ENCODE results near the gene ABCC8.
A peak's percentile ranks its signal among the peaks of the same experiment; 100 is the strongest.

The ABCC8 gene

DNA sequence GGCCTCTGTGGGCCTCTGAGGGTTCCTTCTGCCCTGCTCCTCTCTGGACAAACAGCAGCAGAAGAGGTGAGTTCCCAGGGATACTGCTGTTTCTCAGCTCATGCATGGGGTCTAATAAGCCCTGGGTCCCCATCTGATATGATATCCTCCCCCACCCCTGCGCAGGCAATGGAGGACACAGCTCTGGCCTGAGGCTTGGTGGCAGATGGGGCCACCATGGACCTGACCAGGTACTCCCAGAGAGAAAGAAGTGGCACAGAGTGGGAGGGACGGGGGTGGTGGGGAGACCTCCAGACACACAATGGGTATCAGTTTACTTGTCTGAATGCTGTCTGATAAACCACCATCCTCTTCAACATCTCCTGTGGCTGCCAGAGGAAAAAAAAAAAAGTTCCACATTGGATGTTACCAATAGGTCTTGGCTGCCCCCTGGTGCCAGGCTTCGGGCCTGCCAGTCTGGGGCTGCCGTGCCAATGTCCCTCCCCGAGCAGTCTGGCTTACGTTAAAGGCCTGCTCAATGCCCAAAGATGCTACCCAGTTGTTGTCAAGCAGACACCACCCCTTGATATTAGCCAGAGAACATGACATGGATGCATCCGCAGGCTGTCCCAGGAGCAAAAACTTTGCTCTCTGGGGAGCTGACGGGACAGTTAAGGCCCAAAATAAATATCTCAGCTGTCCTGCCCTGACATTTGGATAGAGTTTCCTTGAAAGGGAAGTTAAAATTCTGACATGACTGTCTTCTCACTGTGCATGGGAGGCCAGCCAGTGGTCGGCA, 27.9 kb upstream of the ABCC8 start:
- DNase-seq, result peak; percentile 73

DNA sequence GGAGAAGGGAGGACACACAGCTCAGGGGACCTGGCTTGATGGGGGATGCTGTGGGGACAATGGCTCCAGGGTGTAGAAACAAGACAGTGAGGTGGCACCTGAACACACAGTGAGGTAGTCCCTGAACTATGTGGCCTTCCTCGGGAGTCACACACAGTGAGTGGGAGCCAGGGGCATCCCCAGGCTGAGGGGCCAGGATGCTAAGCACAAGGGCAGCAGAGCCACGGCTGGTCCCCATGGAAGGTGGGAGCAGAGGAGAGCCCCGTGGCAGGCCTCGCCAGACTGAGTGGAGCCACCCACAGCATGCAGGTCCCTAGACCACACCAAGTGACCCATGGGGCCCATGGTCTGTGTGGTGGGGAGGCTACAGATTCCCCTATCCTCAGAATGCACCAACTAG, 26.0 kb upstream of the ABCC8 start:
- DNase-seq, result no peak

DNA sequence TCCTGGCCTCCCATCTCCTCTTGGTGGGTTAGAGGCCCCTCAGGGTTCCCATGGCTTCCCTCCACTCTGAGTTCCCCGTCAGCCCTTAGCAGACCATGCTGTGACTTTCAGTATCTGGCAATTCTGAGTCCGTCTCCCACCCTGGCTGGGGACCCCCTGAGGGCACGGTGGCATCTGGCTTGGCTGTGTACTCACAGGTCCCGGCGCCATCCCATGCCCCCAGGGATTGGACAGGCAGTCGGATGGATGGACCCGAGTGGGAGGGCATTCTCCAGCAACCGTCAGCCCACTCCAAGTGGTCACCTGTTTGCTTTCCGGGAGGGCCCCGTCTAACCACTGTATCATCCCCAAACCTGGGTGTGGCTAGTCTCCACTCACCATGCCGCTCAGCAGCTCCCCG, 24.0 kb upstream of the ABCC8 start:
- no peak for DNase-seq

DNA sequence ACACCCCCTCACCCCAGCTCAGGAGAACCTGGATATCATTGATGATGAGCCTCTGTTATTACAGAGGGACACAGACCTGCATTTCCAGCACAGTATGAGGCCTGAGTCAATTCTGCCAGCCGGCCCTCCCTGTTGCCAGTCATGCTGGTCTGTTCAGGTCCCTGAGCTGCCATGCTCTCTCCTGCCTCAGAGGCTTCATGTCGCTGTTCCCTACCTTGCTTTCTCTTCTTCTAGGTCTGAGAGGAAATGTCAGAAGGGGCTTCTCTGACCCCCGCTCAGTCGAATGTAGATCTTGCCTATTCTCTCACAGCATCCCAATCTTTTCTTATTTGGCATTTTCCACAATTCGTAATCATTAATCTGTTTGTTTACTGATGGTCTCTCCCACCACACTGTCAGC, 21.8 kb upstream of the ABCC8 start:
- no peak for DNase-seq

DNA sequence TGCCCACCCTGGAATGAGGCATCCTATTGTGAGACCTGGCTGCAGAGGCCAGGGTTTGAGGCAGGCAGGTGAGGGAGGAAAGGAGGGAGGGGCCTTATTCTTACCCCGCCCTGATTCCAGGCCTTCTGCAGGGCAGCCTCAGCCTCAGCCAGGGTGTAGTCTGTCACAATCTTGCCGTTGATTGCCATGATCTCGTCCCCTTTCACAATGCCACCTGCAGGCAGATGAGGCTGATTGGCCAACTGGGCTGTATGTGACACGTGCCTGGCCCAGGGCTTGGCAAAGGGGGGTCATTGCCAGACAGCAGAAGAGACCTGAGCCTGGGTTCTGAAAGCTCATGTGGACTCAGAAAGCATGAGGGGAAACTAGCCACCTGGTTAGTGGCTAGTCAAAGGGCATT, 21.4 kb upstream of the ABCC8 start:
- DNase-seq, result no peak

DNA sequence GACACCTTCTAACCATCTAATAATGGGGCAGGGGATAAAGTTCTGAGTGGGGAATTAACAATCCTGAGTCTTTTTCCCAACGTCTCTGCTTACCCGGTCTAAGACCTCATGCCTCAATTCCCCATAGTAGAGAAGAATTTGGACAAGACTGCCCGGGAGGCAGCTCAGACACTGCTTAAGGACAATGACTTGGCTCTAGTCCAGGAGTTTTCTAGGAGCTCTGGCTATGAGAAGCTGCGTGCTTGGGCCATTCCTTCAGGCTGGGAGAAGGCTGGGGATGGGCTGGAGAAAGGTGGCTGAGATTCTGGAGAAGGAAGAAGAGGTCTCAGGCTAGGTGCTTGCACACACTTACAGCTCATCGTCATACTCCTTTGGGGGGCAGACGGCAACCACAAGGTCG, 19.8 kb upstream of the ABCC8 start:
- no peak for DNase-seq

DNA sequence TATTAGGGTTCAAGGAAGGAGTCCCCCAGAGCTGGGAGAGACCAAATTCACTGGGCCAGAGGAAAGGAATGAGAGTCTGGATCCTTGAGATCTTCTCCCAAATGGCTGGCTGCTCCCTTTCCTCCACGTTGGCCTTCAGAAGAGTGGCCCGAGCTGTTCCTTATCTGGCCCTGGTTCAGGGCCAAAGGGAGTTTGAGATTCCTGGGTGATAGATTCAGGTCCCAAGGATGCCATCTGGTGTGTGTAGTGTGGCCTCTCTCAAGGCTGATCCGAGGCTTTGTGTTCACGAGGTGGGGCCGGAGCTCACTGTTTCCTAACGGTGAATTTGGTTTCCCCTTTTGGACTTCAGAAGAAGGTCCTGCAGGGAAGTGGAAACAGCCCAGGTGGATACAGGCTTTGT, 17.4 kb upstream of the ABCC8 start:
- no peak for DNase-seq

DNA sequence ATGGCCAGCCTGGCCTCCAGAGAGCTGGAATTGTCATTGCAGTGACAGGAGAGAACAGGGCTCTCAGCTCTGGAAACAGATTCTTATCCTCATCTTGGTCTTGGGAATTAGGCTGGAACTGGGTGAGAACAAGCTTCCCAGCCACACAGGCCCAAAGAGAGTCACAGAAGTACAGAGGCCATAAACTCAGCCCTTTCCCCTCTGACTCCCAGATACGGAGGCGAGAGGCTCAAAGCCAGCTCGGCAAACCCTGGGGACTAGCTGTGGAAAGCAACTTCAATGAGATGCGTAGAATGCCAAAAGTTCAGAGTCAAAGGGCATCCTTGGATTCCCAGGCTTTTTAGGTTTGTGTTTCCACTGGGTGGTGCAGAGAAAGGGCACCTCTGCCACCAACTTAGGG, 14.3 kb upstream of the ABCC8 start:
- no peak for DNase-seq

DNA sequence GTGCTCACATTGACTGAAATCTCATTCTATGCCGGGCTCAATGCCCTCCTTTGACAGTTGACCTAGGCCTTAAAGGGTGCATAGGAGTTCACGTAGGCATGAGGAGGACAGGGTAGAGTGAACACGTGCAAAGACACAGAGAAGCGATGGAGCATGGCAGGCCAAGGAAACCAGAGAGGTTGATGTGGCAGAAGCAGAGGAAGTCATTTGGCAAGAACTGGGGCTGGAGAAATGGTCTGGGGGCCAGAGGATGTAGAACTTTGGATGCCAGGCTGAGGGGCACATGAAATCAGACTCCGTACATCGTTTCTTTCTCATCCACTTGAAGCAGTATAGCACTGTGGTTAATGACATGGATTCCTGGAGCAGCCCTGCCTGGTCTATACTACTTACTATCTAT, 13.6 kb upstream of the ABCC8 start:
- DNase-seq, result no peak

DNA sequence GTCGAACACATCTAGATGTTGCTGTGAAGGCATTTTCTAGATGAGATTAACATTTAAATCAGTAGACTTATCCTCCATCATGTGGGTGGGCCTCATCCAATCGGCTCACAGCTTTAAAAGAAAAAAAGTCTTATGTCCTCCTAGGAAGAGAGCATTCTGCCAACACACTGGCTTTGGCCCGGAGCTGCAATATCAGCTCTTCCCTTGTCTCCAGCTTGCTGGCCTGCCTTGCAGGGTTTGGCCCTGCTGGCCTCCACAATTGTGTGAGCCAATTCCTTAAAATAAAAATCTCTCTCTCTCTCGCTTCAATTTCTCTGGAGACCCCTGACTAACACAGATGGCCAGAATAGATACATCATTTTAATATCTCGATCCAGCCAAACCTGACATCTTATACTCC, 13.1 kb upstream of the ABCC8 start:
- no peak for DNase-seq

DNA sequence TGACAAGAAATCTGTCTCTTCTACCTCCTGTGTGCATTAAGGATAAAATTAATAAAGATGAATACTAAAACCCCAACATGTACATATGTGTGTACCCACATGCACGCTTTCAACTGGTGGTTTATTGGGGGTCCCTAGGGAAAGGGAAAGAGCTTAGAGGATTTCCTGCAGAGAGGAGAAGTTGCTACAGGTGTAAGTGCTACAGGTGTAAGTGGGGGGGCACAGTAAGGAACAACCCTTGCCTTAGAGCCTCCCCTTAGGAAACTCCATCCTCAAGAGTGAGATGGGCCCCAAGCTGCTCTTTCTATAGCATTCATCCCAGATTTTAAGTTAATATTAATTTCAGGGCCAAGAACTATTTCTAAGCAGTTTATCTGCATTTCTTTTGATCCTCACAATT, 11.9 kb upstream of the ABCC8 start:
- no peak for DNase-seq

DNA sequence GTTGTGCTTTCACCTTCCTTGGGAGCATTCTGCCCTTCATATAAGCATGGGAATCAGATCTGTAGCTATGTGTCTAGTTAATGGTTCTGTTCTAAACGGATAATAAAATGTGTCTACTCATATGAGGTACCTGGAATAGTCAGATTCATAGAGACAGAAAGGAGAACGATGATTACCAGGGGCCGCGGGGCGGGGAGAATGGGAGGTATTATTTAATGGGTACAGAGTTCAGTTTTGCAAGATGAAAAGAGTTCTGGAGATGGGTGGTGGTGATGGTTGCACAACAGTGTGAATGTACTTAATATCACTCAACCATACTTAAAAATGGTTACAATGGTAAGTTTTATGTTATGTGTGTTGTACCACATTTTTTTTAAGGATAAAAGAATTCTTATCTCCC, 10.0 kb upstream of the ABCC8 start:
- DNase-seq, result no peak

DNA sequence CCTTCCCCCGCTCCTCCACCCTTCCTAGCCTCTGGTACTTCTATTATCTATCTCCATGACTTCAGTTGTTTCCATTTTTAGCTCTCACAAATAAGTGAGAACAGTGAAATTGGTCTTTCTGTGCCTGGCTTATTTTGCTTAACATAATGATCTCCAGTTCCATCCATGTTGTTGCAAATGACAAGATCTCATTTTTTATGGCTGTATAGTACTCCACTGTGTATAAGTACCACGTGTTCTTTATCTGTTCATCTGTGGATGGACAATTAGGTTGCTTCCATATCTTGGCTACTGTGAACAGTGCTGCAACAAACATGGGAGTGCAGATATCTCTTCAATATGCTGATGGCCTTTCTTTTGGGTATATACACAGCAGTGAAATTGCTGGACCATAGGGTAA, 6.9 kb upstream of the ABCC8 start:
- no peak for DNase-seq

DNA sequence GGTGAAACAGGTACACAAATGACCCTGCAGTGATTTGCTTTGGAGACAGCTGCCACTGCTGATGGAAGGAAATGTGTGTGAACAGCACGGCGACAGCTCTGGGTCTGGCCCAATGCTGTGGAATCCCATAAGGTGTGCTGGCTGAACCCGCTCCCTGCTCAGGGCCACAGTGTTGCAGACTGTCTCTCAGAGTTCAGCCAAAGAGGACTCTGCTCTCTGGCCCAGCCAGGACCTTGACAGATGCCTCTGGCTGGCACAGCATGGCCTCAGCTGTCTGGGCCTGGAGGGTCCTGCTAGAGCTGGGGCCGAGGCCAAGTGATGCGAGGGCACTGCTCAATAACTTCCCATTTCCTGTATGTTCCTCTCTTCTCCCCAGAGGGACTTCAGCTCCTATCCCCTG, 5.3 kb upstream of the ABCC8 start:
- DNase-seq, result no peak

DNA sequence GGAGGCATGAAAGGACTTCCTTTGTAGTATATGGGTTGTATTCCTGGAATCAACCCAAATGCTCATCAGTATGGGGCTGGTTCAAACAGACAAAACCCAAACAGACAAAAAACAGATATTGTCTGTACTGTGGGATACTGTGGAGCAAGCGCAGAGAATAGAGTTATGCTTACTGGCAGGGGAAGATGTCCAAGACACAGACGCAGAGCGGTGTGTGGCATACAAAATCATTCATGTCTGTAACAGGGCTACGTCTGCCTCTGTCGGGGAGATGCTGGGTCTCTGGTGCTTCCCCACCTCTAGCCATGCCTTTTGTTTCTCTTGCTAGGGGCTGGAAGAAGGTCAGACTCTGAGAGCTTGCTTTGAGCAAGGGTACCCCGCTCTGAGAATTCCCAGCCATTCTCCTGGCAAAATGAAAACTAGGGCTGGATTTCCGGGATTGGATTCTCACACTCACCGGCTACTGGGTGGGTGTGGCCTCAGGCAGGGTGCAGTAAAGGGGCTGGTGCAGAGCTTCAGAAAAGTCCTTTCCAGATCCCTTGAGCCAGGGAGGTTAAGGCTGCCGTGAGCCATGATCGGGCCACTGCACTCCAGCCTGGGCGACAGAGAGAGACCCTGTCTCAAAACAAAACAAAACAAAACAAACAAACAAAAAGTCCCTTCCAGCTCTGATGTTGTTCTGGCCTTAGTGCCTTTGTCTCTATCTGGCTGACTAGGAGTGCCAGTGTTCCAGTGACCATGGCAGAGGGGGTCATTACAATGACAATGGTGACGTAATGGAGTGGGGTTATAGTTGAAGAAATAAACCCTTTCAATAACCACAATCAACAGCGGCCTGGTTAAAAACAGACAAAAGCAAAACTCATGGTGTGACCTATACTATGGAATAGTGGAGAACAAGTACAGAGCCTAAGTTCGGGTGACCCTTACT, 2.9 kb upstream of the ABCC8 start:
- DNase-seq, result no peak

DNA sequence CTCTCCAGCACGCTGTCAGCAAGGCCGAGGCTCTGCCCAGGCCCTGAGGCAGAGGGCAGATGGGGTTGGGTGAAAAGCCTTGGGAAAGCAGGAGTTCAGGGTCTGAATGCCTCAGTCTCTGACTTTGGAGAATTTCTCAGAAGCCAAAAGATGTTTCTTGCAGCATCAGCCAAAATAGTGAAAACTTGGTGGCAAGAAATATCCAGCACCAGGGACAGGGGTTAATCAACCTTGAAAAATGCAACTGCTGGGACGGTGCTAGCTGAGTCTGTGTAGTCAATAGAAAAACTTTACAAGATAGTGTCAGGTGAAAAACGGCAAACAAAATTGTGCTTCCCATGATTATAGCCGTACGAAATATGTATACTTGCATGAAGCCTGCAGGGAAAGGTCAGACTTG, 1.4 kb upstream of the ABCC8 start:
- no peak for DNase-seq

DNA sequence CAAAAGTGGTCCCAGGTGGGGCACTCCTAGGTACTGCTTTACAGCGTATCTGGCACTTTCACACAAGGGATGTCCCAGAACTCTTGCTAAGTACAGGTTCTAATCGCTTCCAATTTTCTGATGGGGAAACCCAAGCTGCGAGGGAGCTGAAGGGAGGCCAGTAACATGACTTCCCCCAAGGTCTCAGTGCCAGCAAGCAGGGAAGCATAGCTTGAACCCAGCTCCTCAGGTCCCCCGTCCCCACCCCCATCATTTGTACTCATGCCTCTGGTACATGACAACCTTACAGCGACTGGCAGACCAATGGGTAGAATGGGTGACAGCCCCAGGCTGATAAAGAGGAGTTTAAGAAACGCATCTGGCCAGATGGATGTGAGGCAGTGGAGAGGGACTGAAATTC, 716 bp upstream of the ABCC8 start:
- DNase-seq, result no peak

DNA sequence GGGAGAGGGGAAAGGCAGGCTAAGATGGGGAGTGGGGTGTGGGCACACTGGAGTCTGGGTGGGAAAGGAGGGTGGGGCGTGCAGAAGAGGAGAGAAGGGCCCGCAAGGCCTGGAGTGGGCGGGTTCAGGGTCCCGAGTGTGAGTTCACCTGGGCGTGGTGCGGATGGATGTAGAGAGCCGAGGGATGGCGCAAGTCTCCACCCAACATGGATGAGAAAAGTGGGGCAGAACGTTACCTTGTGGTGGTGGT, 364 bp upstream of the ABCC8 start:
- DNase-seq, result no peak

DNA sequence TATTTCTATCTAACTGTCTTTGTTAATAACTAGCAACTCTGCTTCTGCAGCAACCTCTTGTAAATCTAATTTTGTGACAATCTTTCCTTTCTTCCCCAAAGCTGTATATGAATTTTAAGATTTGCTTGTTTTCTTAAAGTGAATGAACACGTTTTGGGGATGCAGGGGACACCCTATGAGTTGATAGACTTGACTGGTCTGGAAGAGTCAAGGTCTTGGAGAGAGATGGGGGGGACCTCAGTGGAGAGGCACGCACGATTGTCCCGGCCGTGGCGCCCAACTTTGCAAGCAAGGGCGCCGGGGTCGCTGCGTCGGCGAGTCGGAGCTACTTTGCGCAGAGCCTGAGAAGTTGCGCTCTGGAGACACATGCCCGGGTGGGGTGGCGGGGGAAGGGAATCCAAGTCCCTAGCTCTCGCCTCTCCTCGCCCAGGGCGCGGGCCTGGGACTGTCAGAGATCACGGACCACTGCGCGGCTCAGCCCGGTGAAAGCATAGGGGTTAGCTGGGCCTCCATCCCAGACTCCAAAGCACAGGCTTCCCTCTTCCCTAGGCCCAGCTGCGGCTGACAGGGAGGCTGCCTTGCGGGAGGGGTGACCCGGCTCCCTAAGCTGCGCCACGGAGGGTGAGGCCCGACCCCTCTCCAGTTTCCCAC, 854 bp downstream of the ABCC8 start:
- DNase-seq, result no peak

DNA sequence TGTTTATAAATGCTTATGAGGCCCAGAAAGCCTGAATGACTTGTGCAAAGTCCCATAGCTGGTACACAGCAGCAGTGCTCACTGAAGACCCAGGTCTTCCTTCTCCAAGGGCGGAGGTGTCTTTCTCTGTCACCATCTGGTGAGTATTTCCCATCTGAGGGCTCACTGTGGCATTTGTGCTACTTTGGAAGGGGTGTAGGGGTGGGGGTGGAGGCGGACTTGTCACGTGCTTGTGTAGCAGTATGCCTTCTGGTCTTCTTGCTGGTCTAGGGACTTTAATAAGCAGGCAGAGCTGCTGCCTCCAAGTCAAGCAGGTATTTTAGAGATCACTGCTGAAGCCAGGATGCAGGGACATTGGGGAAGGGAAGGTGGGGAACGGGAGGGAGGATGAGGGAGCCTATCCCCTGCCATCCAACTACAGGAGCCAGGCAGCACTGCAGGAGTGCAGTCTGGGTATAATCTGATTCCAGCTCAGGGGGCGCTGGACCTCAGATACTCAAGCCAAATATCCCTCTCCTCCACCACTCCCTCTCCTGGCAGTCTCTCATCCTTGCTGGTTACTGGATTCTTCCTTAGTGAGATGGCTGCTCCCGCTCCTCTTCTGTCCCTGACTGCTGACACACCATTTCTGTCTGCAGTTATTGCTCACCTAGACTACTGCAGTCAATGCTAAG, 3.4 kb downstream of the ABCC8 start:
- DNase-seq, result no peak

DNA sequence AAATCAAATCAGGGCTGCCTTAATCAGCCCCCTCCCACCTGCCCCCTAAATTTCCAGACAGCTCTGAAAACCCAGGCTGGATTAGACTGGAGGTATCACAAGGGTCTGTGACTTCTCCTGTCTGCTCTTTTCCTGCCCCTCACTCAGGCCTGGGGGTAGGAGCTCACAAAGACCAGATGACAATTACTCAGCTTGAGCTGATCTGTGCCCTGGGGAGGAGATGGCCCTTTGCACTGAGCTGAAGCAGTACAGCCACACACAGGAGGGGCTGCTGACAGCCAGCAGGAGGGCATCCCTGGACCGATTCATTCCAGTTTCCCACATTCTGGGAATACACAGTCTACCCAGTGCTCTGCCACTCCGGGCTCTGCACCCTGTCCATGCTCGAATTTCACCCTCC, 4.2 kb downstream of the ABCC8 start:
- DNase-seq, result no peak

DNA sequence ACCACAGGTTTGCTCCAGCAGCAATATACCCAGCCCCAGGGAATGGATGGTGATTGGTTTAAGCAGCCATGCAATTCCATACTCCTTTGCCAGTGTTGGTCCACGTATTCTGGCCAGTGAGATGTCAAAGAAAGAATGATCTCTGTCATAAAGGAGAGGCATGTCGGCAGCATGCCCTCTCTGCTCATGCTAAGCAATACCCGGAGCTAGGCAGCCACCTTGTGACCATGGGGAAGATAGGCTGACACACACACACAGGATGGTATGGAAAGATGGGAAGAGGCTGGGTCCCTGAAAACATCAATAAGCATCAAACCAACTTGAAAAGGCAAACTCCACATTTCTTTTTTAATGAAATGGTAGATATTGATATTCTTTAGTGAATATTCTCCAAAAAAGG, 5.1 kb downstream of the ABCC8 start:
- DNase-seq, result no peak

DNA sequence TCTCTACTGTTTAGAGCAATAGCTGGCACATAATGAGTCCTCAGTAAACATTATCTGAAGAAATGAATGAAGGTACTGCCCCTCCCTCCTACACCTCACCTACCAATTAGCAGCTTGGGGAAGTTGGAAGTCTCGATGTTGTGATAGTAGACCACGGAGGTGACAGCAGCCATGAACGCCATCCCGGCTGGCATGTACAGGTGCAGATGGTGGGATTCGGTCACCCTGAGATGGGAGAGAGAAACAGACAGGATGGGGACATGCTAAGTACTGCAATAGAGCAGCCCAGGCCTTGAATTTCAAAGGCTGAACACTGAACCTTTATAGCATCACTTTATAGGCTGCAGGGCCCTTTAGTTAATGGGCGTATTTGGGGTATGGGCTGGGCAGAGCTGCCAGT, 6.6 kb downstream of the ABCC8 start:
- DNase-seq, result no peak

DNA sequence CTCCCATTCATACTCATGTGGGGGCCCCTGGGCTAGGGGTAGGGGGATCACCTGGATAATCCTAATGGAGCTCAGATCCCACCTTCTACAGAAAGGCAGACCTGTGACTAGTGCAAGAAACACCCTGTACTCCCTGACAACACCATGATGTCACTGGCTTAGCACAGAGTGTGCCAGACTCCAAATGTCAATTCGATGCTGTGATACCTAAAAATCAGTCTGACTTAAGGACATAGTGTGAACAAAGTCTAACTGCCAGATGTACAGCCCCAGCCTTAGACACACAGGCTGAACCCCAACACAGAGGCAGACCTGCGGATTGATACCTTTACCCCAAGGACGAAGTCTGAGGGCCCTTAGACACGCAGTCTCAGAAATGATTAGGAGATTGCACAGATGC, 8.5 kb downstream of the ABCC8 start:
- no peak for DNase-seq

Measured in activated T-cell treated with anti-CD3 and anti-CD28 coated beads for 4 hours (primary cell).